Stimulated activated naive CD4-positive, alpha-beta T cell treated with Interleukin-2 at 50 U/mL for 16 hours (primary cell): Measurements from ENCODE around the gene KCNH2.

Experiments
- DNase-seq: peaks from one replicate; lab custom pipeline; 2025; lab: John Stamatoyannopoulos, UW

KCNH2 gene

GRCh38 chr7:150904011-150904909 lies 73.9 kb downstream of the KCNH2 start:
- DNase-seq: no peak

- DNase-seq: no peak
These were observed 74.5 kb downstream of the KCNH2 start for GRCh38 chr7:150903606-150904005.

GRCh38 chr7:150902078-150903033 lies 75.8 kb downstream of the KCNH2 start:
- DNase-seq: no peak

GRCh38 chr7:150901160-150902035 lies 76.7 kb downstream of the KCNH2 start:
- no peak for DNase-seq

GRCh38 chr7:150900675-150901074 lies 77.4 kb downstream of the KCNH2 start:
- DNase-seq: no peak

- peak; percentile 59 for DNase-seq
These were observed 79.6 kb downstream of the KCNH2 start for GRCh38 chr7:150898475-150899011.

- DNase-seq: peak; percentile 18
These were observed 80.3 kb downstream of the KCNH2 start for GRCh38 chr7:150897502-150898474.

- no peak for DNase-seq
These were observed 81.4 kb downstream of the KCNH2 start for GRCh38 chr7:150896562-150897209.

- no peak for DNase-seq
These were observed 82.3 kb downstream of the KCNH2 start for GRCh38 chr7:150895809-150896208.
